Measurements from ENCODE around the gene ENTHD1.

DNA sequence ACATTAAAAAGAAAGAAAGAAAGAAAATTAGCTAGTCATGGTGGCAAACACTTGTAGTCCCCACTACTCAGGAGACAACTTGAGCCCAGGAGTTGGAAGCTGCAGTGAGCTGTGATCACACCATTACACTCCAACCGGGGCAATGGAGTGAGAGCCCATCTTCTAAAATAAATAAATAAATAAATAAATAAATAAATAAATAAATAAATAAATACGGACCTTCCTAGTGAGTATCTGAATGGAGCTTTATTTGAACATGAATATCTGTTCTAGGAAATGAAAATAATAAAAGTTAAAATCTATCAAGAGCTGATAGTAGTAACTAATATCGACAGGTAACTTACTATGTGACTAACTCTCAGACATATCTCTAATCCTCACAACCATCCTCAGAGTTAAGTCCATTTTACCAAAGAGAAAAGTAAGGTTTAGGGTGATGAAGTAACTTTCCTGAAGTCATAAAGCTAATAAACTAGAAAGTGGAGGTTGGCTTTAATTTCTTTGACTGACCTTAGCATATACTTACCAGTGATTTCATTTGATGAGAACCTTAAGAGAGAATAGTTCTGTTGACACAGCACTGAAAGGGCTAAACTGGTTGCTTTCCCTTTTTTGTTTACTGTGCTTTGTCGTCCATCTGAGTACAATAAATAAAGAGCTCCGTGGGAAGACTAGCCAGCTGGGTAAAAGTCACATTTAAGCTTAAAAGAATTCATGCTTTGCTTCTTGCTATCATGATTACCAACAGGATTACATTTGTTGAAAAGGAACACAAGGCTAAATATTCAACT, 22.4 kb downstream of the ENTHD1 start:
- TF ChIP-seq CTCF (IDR thresholded peaks at IDR 0.05), result no peak
- TF ChIP-seq POLR2A (IDR thresholded peaks at IDR 0.05), result no peak

Measured in uterus (tissue), 2 donors.